ENCODE measurements around the gene PIGB.
A peak's percentile ranks its signal among the peaks of the same experiment; 100 is the strongest.
"Not testable (repeated sequence)": the region's sequence is repeated elsewhere in the genome, so short reads cannot be mapped to it uniquely, and the experiment has no call there.

PIGB gene

GRCh38 chr15:55302801-55303200 is 16.2 kb upstream of the PIGB start:
- DNase-seq (ENCODE audit: low spot score), result not testable (repeated sequence)

DNA sequence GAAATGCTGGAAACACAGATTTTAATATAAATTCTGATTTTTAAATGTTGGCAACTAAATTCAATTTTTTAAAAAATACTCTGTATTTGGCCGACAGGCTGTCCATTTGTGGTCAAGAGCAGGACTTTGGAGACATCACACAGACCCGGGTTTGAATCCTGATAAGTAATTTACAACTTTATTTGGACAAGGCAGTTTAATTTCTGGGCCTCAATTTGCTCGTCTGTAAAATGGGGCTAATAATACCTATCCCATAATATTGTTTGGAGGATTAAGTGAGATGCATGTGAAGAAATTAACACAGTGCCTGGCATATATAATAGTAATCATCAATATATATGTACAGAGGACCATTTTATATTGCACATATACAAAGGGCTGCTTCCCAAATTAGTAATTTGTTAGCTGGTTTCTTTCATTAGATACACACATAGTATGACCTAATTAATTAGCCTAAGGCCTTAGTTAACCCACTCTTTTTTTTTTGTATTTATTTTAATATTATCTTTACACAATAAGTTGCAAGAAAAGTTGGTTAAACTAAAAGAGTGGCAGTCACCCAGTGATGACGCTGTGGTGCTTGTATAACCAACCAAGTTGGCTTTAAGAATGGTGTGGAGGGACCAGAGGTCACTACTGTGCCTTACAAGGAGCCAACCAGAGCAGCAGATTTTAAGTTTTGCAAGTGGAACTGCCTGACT is 665 bp downstream of the PIGB start:
- DNase-seq (ENCODE audit: low spot score), result peak; percentile 15

DNA sequence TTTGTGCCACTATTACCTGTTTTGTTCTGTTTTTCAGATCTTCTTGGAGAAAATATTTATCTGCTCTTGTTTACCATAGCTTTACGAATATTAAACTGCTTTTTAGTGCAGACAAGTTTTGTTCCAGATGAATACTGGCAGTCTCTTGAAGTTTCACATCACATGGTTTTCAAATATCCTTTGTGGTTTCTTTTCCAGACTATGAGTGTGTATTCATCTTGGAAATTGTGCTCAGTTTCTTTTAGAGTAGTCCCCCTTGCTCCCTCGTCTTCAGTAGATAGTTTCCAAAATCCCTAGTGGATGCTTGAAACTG is 1.2 kb downstream of the PIGB start:
- no peak for DNase-seq (ENCODE audit: low spot score)

DNA sequence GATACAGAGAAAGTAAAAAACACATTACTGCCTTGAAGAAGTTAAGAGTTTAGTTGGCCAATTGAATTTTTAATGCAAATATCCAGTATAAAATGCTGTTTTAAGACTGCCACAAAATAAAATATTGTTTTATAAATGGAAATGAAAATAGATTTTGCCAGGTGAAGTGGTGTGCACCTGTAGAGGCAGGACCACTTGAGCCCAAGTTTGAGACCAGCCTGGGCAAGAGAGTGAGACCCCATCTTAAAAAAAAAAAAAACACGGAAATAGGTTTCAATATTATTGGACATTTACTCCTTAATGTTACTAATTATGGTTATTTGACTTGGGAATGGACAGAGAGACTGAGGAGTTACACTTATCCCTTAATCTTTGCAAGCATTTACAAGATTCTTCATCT is 1.9 kb downstream of the PIGB start:
- no peak for DNase-seq (ENCODE audit: low spot score)

DNA sequence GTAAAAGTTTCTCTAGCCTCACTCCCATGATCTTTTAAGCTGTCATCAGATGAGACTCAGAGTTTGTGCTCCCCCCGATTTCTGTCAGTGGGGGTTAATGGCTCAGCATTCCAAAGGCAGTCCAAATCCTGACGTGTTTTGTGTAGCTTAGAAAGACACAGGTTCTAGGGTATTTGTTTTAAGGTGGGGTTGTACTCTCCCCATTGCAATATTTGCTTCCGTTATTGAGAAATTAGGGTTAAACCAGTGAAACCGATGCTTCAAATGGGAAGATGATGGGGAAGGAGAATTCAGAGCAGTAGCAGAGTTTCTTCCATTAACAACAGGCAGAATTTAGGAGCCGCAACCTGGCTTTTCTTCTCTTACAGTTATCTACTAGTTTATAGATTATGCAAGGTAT is 3.4 kb downstream of the PIGB start:
- DNase-seq (ENCODE audit: low spot score), result no peak

- DNase-seq (ENCODE audit: low spot score), result no peak
Observed at GRCh38 chr15:55327387-55327786, 8.4 kb downstream of the PIGB start.

GRCh38 chr15:55334371-55334770 is 15.3 kb downstream of the PIGB start:
- DNase-seq (ENCODE audit: low spot score), result no peak

- DNase-seq (ENCODE audit: low spot score), result no peak
Observed at GRCh38 chr15:55334997-55335396, 16.0 kb downstream of the PIGB start.

- DNase-seq (ENCODE audit: low spot score), result no peak
Observed at GRCh38 chr15:55337160-55337559, 18.1 kb downstream of the PIGB start.

DNA sequence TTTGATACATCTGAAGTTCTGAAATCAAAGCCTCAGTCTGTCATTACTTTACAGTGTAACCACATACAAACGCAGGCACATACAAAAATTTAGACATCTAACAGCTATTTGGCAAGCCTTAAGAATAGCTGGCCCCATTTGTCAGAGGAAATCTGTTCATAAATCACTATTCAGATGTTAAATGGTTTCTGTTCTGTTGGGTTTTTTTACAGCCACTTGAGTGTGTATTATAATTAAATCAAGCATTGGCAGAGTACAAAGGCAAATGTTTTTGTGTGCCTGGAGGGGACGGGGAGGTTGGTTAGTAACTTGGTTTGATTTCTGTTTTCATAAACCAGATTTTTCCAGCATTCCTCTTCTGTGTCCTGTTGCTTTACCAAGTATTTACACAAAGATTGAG is 24.1 kb downstream of the PIGB start:
- DNase-seq (ENCODE audit: low spot score), result peak; percentile 35

DNA sequence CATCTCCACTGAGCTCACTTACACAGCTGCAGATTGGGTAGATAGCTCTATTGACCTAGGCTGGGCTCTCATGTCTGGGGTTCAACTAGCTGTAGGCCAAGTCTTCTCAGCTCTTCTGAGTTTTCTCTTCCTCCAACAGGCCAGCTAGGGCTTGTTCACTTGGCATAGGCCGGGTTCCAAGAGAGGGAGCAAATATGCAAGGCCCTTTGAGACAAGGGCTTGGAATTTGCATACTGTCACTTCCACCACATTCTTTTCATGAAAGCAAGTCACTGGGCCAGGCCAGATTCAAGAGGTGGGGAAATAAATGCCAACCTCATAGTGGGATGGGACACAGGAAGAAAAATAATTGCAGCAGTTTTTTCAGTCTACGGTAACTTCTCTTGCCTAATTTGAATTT is 25.2 kb downstream of the PIGB start:
- DNase-seq (ENCODE audit: low spot score), result no peak

GRCh38 chr15:55348281-55348778 is 29.3 kb downstream of the PIGB start:
- DNase-seq (ENCODE audit: low spot score), result no peak

DNA sequence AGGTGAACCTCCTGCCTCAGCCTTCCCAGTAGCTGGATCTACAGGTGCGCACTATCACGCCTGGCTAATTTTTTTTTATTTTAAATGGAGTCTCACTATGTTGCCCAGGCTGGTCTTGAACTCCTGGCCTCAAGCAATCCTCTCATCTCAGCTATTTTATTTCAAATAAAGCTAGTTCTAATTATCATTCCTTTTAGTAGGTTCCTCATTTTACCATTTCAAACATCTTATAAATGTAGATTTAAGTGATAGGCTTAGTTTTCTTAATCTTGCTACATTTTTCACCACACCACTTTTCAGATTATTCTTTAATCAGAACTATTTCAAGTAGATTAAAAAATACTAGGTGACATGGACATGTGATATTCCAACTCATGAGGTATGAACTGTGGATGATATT is 30.3 kb downstream of the PIGB start:
- DNase-seq (ENCODE audit: low spot score), result no peak

DNA sequence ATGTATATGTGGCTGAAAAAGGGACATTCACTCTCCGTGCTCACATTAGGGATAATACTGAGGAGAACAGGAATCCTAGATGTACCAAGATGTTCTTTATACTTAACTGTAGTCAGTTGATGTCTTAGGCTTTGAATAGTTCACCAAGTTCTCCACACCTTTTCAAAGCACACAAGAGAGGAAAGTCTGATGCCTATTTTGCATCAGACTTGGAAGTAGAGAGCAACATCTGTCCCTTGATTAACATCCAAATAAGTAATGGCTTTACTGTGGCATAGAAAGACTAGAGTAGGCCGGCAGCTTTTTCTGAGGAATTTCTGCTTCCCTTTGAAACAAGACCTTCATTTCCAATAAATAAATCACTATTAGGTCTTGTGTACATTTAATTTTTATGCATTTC is 34.0 kb downstream of the PIGB start:
- no peak for DNase-seq (ENCODE audit: low spot score)

- DNase-seq (ENCODE audit: low spot score), result no peak
Observed at GRCh38 chr15:55356985-55357585, 38.1 kb downstream of the PIGB start.

DNA sequence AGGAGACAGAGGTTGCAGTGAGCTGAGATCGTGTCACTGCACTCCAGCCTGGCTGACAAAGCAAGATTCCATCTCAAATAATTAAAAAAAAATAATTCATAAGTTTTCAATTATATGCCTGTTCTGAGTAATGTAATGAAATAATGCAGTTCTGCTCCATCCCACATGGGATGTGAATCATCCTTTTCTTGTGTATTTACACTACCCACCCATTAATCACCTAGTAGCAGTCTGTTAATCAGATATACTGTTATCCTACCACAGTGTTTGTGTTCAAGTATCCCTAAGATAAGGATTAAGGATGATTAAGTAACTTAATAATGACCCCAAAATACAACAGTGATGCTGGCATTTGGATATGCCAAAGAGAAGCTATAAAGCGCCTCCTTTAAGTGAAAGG is 38.8 kb downstream of the PIGB start:
- DNase-seq (ENCODE audit: low spot score), result no peak

DNA sequence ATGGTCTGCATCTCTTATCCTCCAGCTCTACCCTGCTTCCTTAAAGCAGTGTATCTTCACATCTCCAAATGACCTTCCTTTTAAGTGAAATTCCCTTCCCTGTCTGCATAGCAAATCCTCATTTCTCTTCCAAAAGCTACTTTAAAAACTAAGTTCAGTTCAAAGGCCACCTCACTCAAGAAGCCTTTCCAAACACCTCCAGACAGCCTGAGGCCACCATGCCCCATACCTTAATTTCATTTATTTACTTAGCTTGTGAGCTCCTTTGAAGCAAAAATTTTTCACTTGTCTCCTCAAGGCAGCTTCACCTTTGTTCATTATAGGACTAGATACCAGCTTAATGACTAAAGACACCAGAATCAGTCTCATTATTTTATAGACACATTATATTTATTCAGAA is 39.4 kb downstream of the PIGB start:
- DNase-seq (ENCODE audit: low spot score), result no peak

GRCh38 chr15:55360256-55360655 is 41.2 kb downstream of the PIGB start:
- DNase-seq (ENCODE audit: low spot score), result no peak

GRCh38 chr15:55361048-55361447 is 42.0 kb downstream of the PIGB start:
- no peak for DNase-seq (ENCODE audit: low spot score)

DNA sequence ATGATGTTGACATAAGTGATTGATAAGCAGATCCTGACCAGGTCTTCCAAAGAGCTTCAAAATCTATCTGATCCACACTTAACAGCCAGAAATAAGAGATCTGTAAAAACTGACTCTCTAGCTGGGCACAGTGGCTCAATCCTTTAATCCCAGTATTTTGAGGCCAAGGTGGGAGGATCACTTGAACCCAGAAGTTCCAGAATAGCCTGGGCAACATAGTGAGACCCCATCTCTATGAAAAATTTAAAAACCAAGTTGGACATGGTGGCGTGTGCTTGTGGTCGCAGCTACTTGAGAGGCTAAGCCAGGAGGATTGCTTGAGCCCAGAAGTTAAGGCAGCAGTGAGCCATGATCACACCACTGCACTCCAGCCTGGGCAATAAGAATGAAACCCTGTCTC is 43.6 kb downstream of the PIGB start:
- DNase-seq (ENCODE audit: low spot score), result no peak

GRCh38 chr15:55366981-55367380 is 48.0 kb downstream of the PIGB start:
- no peak for DNase-seq (ENCODE audit: low spot score)

GRCh38 chr15:55372701-55373440 is 53.8 kb downstream of the PIGB start:
- no peak for DNase-seq (ENCODE audit: low spot score)

- DNase-seq (ENCODE audit: low spot score), result no peak
Observed at GRCh38 chr15:55379095-55379494, 60.1 kb downstream of the PIGB start.

Data from Ammon's horn (tissue), 1 donor.